A549 (cell line): ENCODE measurements around the gene UBAP2L. TPM values are rescaled to one million over a fixed set of nuclear protein-coding genes. Genes with fewer than 3 reads are reported as not detected.
A peak's percentile ranks its signal among the peaks of the same experiment; 100 is the strongest.

Source experiments
- ATAC-seq, 2 experiments: fragments of 200-7000 bp in 1 of 2; fragments of >200 bp in 1 of 2; cut with Nextera tagmentation in 1 of 2; cut with Tn5 transposase in 1 of 2; 3 replicates each; pipeline versions ENCODE4 v1.8.0 to v1.9.1; 2018 to 2020; ENCODE audit warnings: mild to moderate bottlenecking in 1 of 2, moderate library complexity in 1 of 2
- CTCF ChIA-PET: fragments of 300-600 bp; sonication (Branson Sonifier 250); formaldehyde crosslinking; extraction: SDS; loops from one replicate; lab custom pipeline; 2021; ENCODE audit warnings: antibody characterized with exemption, inconsistent platforms; lab: Yijun Ruan, JAX
- POLR2A ChIA-PET: fragments of 350-600 bp; formaldehyde crosslinking; extraction: SDS; loops from one replicate; lab custom pipeline; 2021; ENCODE audit warnings: antibody characterized with exemption, inconsistent platforms; lab: Yijun Ruan, JAX
- DNase-seq, 2 experiments: peaks; one replicate each; pipeline versions ENCODE4 v3.0.0 to v3.0.0-alpha.2; 2011 to 2016; ENCODE audit warnings: low read depth in 1 of 2, low spot score in 1 of 2
- FAIRE-seq: peaks from 2 replicates; lab custom pipeline; 2011; peaks lifted over from hg19 to GRCh38; lab: Jason Lieb, UNC
- H3K27ac ChIP-seq, 2 experiments: fragments of >200 bp; sonication (Bioruptor Twin); formaldehyde crosslinking; 3 replicates each; pipeline ENCODE4 v1.5.1; 2016 to 2017
- H3K4me1 ChIP-seq: fragments of >200 bp; sonication (Bioruptor Twin); formaldehyde crosslinking; 3 replicates; pipeline ENCODE4 v1.6.1; 2016
- H3K4me2 ChIP-seq: fragments of >200 bp; sonication (Bioruptor Twin); formaldehyde crosslinking; 3 replicates; pipeline ENCODE4 v1.6.1; 2016
- H3K4me3 ChIP-seq: fragments of >200 bp; sonication (Bioruptor Twin); formaldehyde crosslinking; 3 replicates; pipeline ENCODE4 v1.5.1; 2016
- H3K9me3 ChIP-seq: fragments of >200 bp; sonication (Bioruptor Twin); formaldehyde crosslinking; 3 replicates; pipeline ENCODE4 v1.6.1; 2016
- CEBPB ChIP-seq, 2 experiments: fragments of >200 bp in 1 of 2; sonication (Bioruptor Twin) in 1 of 2; formaldehyde crosslinking in 1 of 2; IDR thresholded peaks; 2 replicates each; pipeline ENCODE4 v1.6.1; 2012 to 2016
- EHMT2 ChIP-seq: fragments of 200-600 bp; sonication (generic); IDR thresholded peaks from 2 replicates; pipeline ENCODE4 v1.6.1; 2016; ENCODE audit warnings: antibody characterized with exemption, low read depth, mild to moderate bottlenecking, moderate library complexity
- EP300 ChIP-seq, 2 experiments: fragments of >200 bp; sonication (Bioruptor Twin); formaldehyde crosslinking; IDR thresholded peaks; 2 replicates in 1 of 2; 3 replicates in 1 of 2; pipeline ENCODE4 v1.6.1; 2016 to 2017
- FOSB ChIP-seq: fragments of 250-450 bp; sonication (Bioruptor Pico); IDR thresholded peaks from 2 replicates; pipeline ENCODE4 v1.5.0; 2020; ENCODE audit warnings: mild to moderate bottlenecking, moderate library complexity
- FOSL2 ChIP-seq, 2 experiments: fragments of 450-650 bp in 1 of 2; fragments of >200 bp in 1 of 2; sonication (Bioruptor Twin) in 1 of 2; formaldehyde crosslinking; IDR thresholded peaks; 2 replicates each; pipeline versions ENCODE4 v1.5.0 to v1.6.1; 2016 to 2020; ENCODE audit warnings: mild to moderate bottlenecking in 1 of 2, moderate library complexity in 1 of 2
- JUN ChIP-seq, 2 experiments: fragments of >200 bp; sonication (Bioruptor Twin); formaldehyde crosslinking; IDR thresholded peaks; 2 replicates in 1 of 2; 3 replicates in 1 of 2; pipeline ENCODE4 v1.6.1; 2016 to 2017
- KDM5A ChIP-seq: fragments of 200-600 bp; sonication (generic); IDR thresholded peaks from 2 replicates; pipeline ENCODE4 v1.6.1; 2016; ENCODE audit warnings: antibody characterized with exemption, mild to moderate bottlenecking
- MAFK ChIP-seq: fragments of 450-650 bp; IDR thresholded peaks from 2 replicates; pipeline ENCODE4 v1.6.1; 2014; ENCODE audit not compliant: partially characterized antibody
- NPAS2 ChIP-seq: fragments of 250-450 bp; sonication (Bioruptor Pico); IDR thresholded peaks from 2 replicates; pipeline ENCODE4 v1.8.0; 2022; ENCODE audit warnings: mild to moderate bottlenecking, moderate library complexity, borderline replicate concordance
- POLR2A ChIP-seq: IDR thresholded peaks from 2 replicates; pipeline ENCODE4 v1.6.1; 2012; ENCODE audit warnings: mild to moderate bottlenecking, low read length
- RARB ChIP-seq: fragments of 250-450 bp; sonication (Bioruptor Pico); IDR thresholded peaks from 2 replicates; pipeline ENCODE4 v1.8.0; 2021; ENCODE audit warnings: mild to moderate bottlenecking, moderate library complexity
- RCOR1 ChIP-seq: fragments of 150-350 bp; IDR thresholded peaks from 2 replicates; pipeline ENCODE4 v1.6.1; 2014; ENCODE audit warnings: antibody characterized with exemption, low read length, low read depth
- TFCP2L1 ChIP-seq: fragments of 250-450 bp; sonication (Bioruptor Pico); IDR thresholded peaks from 2 replicates; pipeline ENCODE4 v1.5.0; 2021; ENCODE audit warnings: mild to moderate bottlenecking
- ZSCAN20 ChIP-seq: fragments of 250-450 bp; sonication (Bioruptor Pico); IDR thresholded peaks from 2 replicates; pipeline ENCODE4 v1.8.0; 2022; ENCODE audit warnings: mild to moderate bottlenecking, moderate library complexity
- WGBS: methylation state at CpG from one replicate; pipeline ENCODE4 v1.1.6; 2017; ENCODE audit errors: missing lambda C conversion rate; 5-methylcytosine and 5-hydroxymethylcytosine counted together
- polyA plus RNA-seq, 4 experiments: library from polyadenylated mRNA; depleted of rRNA in 3 of 4; stranded (reverse); fragments of >200 nt; fragmentation: RNase III in 1 of 4; extraction: RNeasy Plus Mini Kit Qiagen cat#74134 plus additional on column Dnase treatment in 1 of 4; gene quantifications; 2 replicates in 3 of 4; 3 replicates in 1 of 4; pipeline ENCODE4 v1.2.3, GENCODE V29; 2011 to 2017
- TF ChIP-seq, protein P1 (sequence below): fragments of 450-650 bp; IDR thresholded peaks from 2 replicates; pipeline ENCODE4 v1.6.1; 2014; ENCODE audit warnings: antibody characterized with exemption
- TF ChIP-seq, protein P2 (sequence below): fragments of >200 bp; sonication (Bioruptor Twin); formaldehyde crosslinking; IDR thresholded peaks from 3 replicates; pipeline ENCODE4 v1.6.1; 2016
- TF ChIP-seq, protein P3 (sequence below): IDR thresholded peaks from 2 replicates; pipeline ENCODE4 v1.6.1; 2012

UBAP2L gene
- polyA plus RNA-seq, 2 of the 4 experiments (the other 2 are of a cell fraction): 169 TPM

DNA sequence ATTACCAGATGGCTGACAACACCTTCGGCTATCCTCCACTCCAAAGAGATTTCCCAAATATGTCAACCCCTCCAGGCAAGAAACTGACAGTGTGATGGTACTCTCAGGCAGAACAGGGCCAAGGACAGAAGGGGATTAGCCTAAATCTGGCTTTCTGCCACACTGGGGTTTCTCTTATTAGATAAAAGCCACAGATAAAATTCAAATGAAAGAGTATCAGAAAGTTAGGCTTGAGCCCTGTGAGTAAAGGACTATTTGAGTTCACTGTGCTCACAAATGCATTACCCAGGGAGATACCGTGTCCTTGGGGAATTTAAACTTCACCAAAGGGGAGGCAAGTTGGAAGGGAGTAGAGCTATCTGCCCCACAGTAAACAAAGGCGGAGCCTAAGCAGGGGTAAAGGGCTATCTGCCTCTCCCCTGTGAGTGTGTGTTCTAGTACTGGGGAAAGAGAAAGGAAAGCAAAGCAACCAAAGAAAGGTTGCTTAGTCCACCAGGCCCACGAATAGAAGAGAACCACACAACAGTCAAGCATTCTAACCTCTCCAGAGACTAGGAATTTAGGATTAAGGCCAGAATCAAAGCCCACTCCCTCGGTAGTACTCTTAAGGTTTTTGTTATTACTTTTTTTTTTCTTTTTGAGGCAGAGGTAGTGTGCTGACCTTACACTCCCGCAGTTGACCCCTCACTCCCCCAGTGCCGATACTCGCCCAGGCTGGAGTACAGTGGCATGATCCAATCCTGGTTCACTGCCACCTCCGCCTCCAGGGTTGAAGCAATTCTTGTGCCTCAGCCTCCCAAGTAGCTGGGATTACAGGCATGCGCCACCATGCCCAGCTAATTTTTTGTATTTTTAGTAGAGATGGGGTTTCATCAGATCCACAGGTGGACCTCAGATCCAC, 41.6 kb upstream of the UBAP2L start:
- no peak for ATAC-seq
- WGBS: 69% methylated on average over 10 of the region's 10 CpGs
- Histone ChIP-seq H3K4me3 (no peak overlapping the region), H3K4me2 (peak overlapping the region; percentile 51), H3K9me3 (no peaks in the 10 kb centered on the region), H3K27ac (no peak overlapping the region), H3K4me1 (peaks cover 64% of the 10 kb centered on the region)
- ChIA-PET CTCF (interaction anchor here (1.4 kb wide), 1 partner anchor 93 kb away, joined by 4 read pairs; no protein-coding TSS in a partner anchor), POLR2A (no interaction called here)
- no peak for FAIRE-seq
- DNase-seq: no peak
- TF ChIP-seq NPAS2 (CRISPR knock-in tag): no peak
- TF ChIP-seq, all 56 proteins: peak for 0

DNA sequence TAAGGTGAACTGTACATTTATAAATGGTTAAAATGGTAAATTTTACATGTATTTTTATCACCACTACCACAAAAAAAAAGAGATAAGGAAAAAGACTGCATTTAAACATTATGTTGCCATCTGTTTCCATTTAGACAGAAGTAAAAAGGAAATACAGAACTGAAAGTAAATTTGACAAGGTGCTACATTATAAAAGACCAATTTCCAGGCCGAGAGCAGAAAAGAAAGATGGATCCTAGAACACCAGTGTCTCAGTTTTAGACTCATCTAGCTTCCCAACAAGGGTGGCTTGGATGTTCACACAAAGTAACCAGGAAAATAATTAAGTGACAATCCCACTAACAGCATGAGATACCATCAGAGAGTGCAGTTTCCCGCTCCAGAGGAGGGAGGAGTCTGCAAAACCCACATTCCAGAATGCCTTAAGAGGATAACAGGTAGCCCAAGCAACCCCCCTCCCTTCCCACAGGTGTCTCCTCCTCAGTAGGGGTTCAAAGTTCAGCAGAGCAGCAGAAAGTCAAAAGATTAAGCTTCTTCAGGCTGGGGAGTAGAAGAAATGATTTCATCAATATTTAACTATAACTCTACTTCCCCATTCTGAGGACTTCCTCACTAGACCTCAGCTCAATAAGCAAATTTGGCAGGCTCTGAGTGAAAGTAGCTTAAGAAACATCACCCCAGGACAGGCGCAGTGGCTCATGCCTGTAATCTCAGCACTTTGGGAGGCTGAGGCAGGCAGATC, 40.6 kb upstream of the UBAP2L start:
- H3K9me3 ChIP-seq: no peaks in the 10 kb centered on the region
- FAIRE-seq: no peak
- H3K4me2 ChIP-seq: peak overlapping the region; percentile 98
- TF ChIP-seq, protein P1, sequence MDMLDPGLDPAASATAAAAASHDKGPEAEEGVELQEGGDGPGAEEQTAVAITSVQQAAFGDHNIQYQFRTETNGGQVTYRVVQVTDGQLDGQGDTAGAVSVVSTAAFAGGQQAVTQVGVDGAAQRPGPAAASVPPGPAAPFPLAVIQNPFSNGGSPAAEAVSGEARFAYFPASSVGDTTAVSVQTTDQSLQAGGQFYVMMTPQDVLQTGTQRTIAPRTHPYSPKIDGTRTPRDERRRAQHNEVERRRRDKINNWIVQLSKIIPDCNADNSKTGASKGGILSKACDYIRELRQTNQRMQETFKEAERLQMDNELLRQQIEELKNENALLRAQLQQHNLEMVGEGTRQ: no peak
- TF ChIP-seq MAFK (no peak), KDM5A (no peak), JUN (IDR thresholded peaks at IDR 0.05) (no peak), FOSB (CRISPR knock-in tag) (no peak), ZSCAN20 (no peak)
- TF ChIP-seq, protein P2, sequence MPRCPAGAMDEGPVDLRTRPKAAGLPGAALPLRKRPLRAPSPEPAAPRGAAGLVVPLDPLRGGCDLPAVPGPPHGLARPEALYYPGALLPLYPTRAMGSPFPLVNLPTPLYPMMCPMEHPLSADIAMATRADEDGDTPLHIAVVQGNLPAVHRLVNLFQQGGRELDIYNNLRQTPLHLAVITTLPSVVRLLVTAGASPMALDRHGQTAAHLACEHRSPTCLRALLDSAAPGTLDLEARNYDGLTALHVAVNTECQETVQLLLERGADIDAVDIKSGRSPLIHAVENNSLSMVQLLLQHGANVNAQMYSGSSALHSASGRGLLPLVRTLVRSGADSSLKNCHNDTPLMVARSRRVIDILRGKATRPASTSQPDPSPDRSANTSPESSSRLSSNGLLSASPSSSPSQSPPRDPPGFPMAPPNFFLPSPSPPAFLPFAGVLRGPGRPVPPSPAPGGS: no peak
- TF ChIP-seq, protein P3, sequence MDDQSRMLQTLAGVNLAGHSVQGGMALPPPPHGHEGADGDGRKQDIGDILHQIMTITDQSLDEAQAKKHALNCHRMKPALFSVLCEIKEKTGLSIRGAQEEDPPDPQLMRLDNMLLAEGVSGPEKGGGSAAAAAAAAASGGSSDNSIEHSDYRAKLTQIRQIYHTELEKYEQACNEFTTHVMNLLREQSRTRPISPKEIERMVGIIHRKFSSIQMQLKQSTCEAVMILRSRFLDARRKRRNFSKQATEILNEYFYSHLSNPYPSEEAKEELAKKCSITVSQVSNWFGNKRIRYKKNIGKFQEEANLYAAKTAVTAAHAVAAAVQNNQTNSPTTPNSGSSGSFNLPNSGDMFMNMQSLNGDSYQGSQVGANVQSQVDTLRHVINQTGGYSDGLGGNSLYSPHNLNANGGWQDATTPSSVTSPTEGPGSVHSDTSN: no peak
- TF ChIP-seq, all 56 proteins: peak for 0
- ChIA-PET POLR2A (interaction anchor here (1.0 kb wide), 1 partner anchor 189 kb away, joined by 3 read pairs; the partner anchor contains the start of gene RPS27), CTCF (interaction anchor here (0.7 to 1.5 kb wide), 2 partner anchors 19 to 383 kb away, joined by 3 to 6 read pairs; no protein-coding TSS in a partner anchor)
- ATAC-seq: no peak
- 84% methylated on average over 3 of the region's 3 CpGs for WGBS
- Histone ChIP-seq H3K4me1 (peaks cover 65% of the 10 kb centered on the region), H3K27ac (no peak overlapping the region), H3K4me3 (no peak overlapping the region)
- DNase-seq: no peak

DNA sequence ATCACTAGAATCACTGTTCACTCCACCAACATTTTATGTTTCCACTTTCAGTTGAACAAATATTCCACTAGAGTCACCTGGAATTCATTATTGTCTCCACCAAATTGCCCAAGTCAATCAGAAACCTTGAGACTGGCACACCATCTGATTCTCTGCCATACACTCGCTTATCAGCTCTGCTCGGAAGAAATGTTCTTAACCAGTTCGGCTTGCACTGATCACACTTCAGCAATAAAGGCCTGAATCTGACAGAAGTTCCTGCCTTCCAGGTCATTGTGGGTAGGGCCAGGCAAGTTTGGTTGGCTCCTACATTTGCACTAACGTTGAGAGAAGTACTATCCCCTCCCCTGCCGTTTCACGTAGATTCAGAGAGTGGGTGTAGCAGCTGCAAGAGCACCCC, 38.8 kb upstream of the UBAP2L start:
- Histone ChIP-seq H3K4me1 (peaks cover 64% of the 10 kb centered on the region), H3K4me2 (peak overlapping the region; percentile 98), H3K27ac (peak overlapping the region; percentile 89 to 94), H3K9me3 (no peaks in the 10 kb centered on the region), H3K4me3 (peak overlapping the region; percentile 97)
- POLR2A ChIA-PET: interaction anchor here (0.7 to 1.5 kb wide), 2 partner anchors 192 to 214 kb away, joined by 4 to 5 read pairs; partner anchors contain the start of gene CREB3L4
- ATAC-seq (no peak), DNase-seq (no peak), FAIRE-seq (no peak)
- no peak for TF ChIP-seq EHMT2
- TF ChIP-seq EP300 (IDR thresholded peaks at IDR 0.05): no peak
- TF ChIP-seq KDM5A: no peak
- TF ChIP-seq CEBPB (IDR thresholded peaks at IDR 0.05): no peak
- TF ChIP-seq RCOR1: no peak
- TF ChIP-seq, protein P1: no peak
- TF ChIP-seq ZSCAN20: no peak
- TF ChIP-seq RARB (CRISPR knock-in tag): no peak
- no peak for TF ChIP-seq TFCP2L1 (CRISPR knock-in tag)
- no peak for TF ChIP-seq FOSL2 (IDR thresholded peaks at IDR 0.05)
- no peak for TF ChIP-seq FOSL2 (CRISPR knock-in tag; IDR thresholded peaks at IDR 0.05)
- TF ChIP-seq POLR2A: no peak
- TF ChIP-seq JUN (IDR thresholded peaks at IDR 0.05): no peak
- 4% methylated on average over 6 of the region's 6 CpGs for WGBS
- CTCF ChIA-PET: interaction anchor here (0.6 to 1.3 kb wide), 3 partner anchors 11 to 90 kb away, joined by 3 to 5 read pairs (median 4); no protein-coding TSS in a partner anchor
